HG03175 (cell line): Measurements from ENCODE around the gene MCU.
"Not testable (repeated sequence)": the region's sequence is repeated elsewhere in the genome, so short reads cannot be mapped to it uniquely, and the experiment has no call there.

ENCODE experiments used
- ATAC-seq: cut with Tn5 transposase; IDR thresholded peaks from one replicate; pipeline ENCODE4 v1.9.1; 2021; ENCODE audit warnings: mild to moderate bottlenecking, moderate library complexity; ENCODE audit not compliant: unreplicated experiment

MCU gene

GRCh38 chr10:72685264-72685921 is 6.5 kb upstream of the MCU start:
- no peak for ATAC-seq

- ATAC-seq: not testable (repeated sequence)
Measured at GRCh38 chr10:72686430-72686829, 5.5 kb upstream of the MCU start.

- no peak for ATAC-seq
Measured at GRCh38 chr10:72687035-72687434, 4.9 kb upstream of the MCU start.

- ATAC-seq: no peak
Measured at GRCh38 chr10:72688208-72688651, 3.7 kb upstream of the MCU start.

GRCh38 chr10:72689660-72690059 is 2.3 kb upstream of the MCU start:
- ATAC-seq: no peak

- no peak for ATAC-seq
Measured at GRCh38 chr10:72690071-72690755, 1.7 kb upstream of the MCU start.

GRCh38 chr10:72691470-72691862 is 477 bp upstream of the MCU start:
- peak; percentile 3 for ATAC-seq

GRCh38 chr10:72692744-72692993 is 726 bp downstream of the MCU start:
- ATAC-seq: peak; percentile 3

- ATAC-seq: no peak
Measured at GRCh38 chr10:72692994-72693781, 1.2 kb downstream of the MCU start.

- no peak for ATAC-seq
Measured at GRCh38 chr10:72694476-72695369, 2.8 kb downstream of the MCU start.

- no peak for ATAC-seq
Measured at GRCh38 chr10:72695496-72695895, 3.6 kb downstream of the MCU start.

GRCh38 chr10:72697716-72698115 is 5.8 kb downstream of the MCU start:
- ATAC-seq: no peak

- not testable (repeated sequence) for ATAC-seq
Measured at GRCh38 chr10:72702465-72702864, 10.5 kb downstream of the MCU start.

- ATAC-seq: peak; percentile 84
Measured at GRCh38 chr10:72702868-72703581, 11.1 kb downstream of the MCU start.

- no peak for ATAC-seq
Measured at GRCh38 chr10:72704117-72704516, 12.2 kb downstream of the MCU start.

- no peak for ATAC-seq
Measured at GRCh38 chr10:72709041-72709440, 17.1 kb downstream of the MCU start.

GRCh38 chr10:72712136-72712535 is 20.2 kb downstream of the MCU start:
- no peak for ATAC-seq

GRCh38 chr10:72719941-72720592 is 28.1 kb downstream of the MCU start:
- no peak for ATAC-seq

- ATAC-seq: no peak
Measured at GRCh38 chr10:72720814-72721660, 29.1 kb downstream of the MCU start.
